ENCODE data around the gene NPAS3.

Gene NPAS3

DNA sequence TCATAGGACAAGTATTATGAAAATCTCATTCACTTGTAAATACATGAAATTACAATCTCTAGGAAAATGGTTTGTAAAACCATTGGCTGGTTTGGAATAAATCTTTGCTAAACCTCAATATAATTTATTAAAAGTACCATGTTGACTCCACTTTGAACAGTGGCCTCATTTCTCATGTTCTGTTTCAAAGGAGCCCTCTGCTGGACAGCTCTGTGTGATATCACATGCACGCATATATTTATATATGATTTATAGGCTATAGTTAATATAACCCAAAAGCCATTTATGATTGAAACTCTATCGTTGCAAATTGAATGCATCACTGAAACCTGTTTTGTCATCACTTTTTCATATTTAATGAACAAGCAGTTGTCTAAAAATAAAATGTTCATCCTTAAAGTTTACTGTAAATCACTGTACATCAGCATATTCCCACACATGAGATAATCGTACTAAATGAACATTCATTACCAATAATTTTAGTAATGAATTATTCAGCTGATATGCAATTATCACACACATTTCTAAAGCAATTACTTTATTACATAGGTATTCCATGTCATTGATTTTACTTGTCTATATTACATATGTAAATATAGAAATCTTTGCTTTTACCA, 493.8 kb downstream of the NPAS3 start:
- Histone ChIP-seq H2BK120ac (ENCODE audit: insufficient read depth, low read length, poor library complexity) (no peak overlapping the region), H4K12ac (ENCODE audit: low read depth, low read length) (no peak overlapping the region), H3K4me1 (ENCODE audit: control insufficient read depth in 1 of 2, insufficient read depth in 2 of 2, low read length in 2 of 2) (no peaks in the 10 kb centered on the region), H2AFZ (ENCODE audit: insufficient read depth, low read length, poor library complexity) (no peak overlapping the region), H3K4ac (ENCODE audit: low read depth, low read length) (no peak overlapping the region), H3K4me3 (ENCODE audit: low read depth, low read length) (no peak overlapping the region), H3K27ac (ENCODE audit: low read depth, low read length) (no peak overlapping the region), H2AK5ac (ENCODE audit: low read length) (no peak overlapping the region), H3K27me3 (ENCODE audit: insufficient read depth, low read length) (no peaks in the 10 kb centered on the region), H2BK5ac (ENCODE audit: low read depth, low read length, poor library complexity) (no peak overlapping the region), H4K8ac (ENCODE audit: low read depth, low read length) (no peak overlapping the region), H3K79me1 (ENCODE audit: low read length) (no peaks in the 10 kb centered on the region), H3K23ac (ENCODE audit: low read length) (no peak overlapping the region), H2BK12ac (ENCODE audit: low read length) (no peak overlapping the region), H3K4me2 (ENCODE audit: low read length) (no peak overlapping the region), H3K79me2 (ENCODE audit: control insufficient read depth, insufficient read depth, low read length, poor library complexity) (no peaks in the 10 kb centered on the region), H3K18ac (ENCODE audit: low read length) (no peak overlapping the region), H3K9ac (ENCODE audit: low read length) (no peak overlapping the region), H3K9me3 (ENCODE audit: insufficient read depth, low read depth, low read length) (no peaks in the 10 kb centered on the region), H3K14ac (ENCODE audit: low read length) (no peak overlapping the region), H4K91ac (ENCODE audit: low read depth, low read length) (no peak overlapping the region), H3K36me3 (ENCODE audit: control insufficient read depth in 1 of 2, insufficient read depth in 2 of 2, low read length in 2 of 2) (no peaks in the 10 kb centered on the region)
- no CpG with 5 or more reads among the region's 3 CpGs for WGBS (ENCODE audit: extremely low coverage, insufficient coverage, insufficient read length)
- DNase-seq: peak in 1 of 2 donors; percentile 54

DNA sequence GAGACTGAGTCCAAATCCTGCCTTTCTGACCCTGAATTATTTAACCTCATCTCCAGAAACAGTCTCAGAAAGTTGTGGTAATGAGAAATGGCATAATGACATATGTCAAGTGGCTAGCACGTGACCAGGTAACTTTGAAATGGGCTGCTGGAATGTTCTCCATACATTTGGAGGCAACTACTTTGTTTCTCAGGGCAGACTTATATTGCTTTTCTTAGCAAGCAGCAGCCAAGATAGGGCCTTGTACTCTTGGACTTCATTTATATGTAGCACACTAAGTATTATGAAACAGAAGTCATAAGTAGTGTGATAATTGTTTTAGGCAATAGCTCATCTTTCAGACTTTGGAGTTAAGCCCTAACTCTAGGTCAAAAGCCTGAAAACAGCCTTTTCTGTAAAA, 494.7 kb downstream of the NPAS3 start:
- H2BK12ac ChIP-seq (ENCODE audit: low read length): no peak overlapping the region
- H4K12ac ChIP-seq (ENCODE audit: low read depth, low read length): no peak overlapping the region
- H2AK5ac ChIP-seq (ENCODE audit: low read length): no peak overlapping the region
- H3K4me1 ChIP-seq (ENCODE audit: control insufficient read depth in 1 of 2, insufficient read depth in 2 of 2, low read length in 2 of 2): no peaks in the 10 kb centered on the region
- no peak overlapping the region for H3K14ac ChIP-seq (ENCODE audit: low read length)
- no peaks in the 10 kb centered on the region for H3K9me3 ChIP-seq (ENCODE audit: insufficient read depth, low read depth, low read length)
- no peak overlapping the region for H2BK5ac ChIP-seq (ENCODE audit: low read depth, low read length, poor library complexity)
- H2BK120ac ChIP-seq (ENCODE audit: insufficient read depth, low read length, poor library complexity): no peak overlapping the region
- H3K27me3 ChIP-seq (ENCODE audit: insufficient read depth, low read length): no peaks in the 10 kb centered on the region
- no peak overlapping the region for H3K9ac ChIP-seq (ENCODE audit: low read length)
- no peak overlapping the region for H3K4ac ChIP-seq (ENCODE audit: low read depth, low read length)
- H3K27ac ChIP-seq (ENCODE audit: low read depth, low read length): no peak overlapping the region
- no peak overlapping the region for H2AFZ ChIP-seq (ENCODE audit: insufficient read depth, low read length, poor library complexity)
- H4K91ac ChIP-seq (ENCODE audit: low read depth, low read length): no peak overlapping the region
- H3K36me3 ChIP-seq (ENCODE audit: control insufficient read depth in 1 of 2, insufficient read depth in 2 of 2, low read length in 2 of 2): no peaks in the 10 kb centered on the region
- H4K8ac ChIP-seq (ENCODE audit: low read depth, low read length): no peak overlapping the region
- H3K79me2 ChIP-seq (ENCODE audit: control insufficient read depth, insufficient read depth, low read length, poor library complexity): no peaks in the 10 kb centered on the region
- no peak for DNase-seq
- H3K4me2 ChIP-seq (ENCODE audit: low read length): no peak overlapping the region
- H3K18ac ChIP-seq (ENCODE audit: low read length): no peak overlapping the region
- H3K79me1 ChIP-seq (ENCODE audit: low read length): no peaks in the 10 kb centered on the region
- no peak overlapping the region for H3K4me3 ChIP-seq (ENCODE audit: low read depth, low read length)
- no CpG with 5 or more reads among the region's 1 CpG for WGBS (ENCODE audit: extremely low coverage, insufficient coverage, insufficient read length)
- no peak overlapping the region for H3K23ac ChIP-seq (ENCODE audit: low read length)

DNA sequence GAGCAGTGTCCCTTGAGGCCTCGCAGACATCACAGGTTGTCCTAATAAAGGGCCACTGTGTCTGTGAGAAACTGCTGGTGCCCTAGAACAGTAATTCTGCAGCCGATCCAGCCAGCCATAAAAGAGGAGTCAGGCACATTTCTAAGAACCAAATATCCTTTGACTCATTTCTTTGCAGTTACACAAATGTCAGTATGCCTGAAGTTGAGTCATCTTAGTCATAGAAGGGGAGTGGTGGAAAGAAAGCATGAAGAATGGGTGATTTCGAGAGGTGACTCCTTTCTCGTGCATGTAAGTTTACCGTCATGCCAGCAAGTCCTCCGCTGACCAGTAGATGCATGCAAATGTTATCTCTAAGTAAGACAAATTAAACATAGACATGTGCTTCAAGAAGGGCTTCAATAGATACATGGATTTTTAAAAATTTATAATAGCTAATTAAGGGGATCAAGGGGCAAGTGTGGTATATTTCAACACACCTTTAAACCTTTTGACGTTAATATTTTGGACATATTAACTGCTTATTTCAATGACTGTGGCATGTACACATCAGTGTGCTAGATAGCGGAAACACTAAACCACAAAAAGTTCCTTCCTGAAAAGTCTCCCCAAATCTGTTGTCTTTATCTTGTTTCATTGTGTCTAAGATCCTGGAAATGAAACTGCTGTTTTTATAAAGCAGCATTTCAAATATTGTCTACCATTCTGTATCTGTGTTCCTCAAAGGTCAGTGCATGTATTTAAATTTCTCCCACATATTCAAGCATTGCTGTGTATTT, 497.4 kb downstream of the NPAS3 start:
- H4K91ac ChIP-seq (ENCODE audit: low read depth, low read length): no peak overlapping the region
- no peak overlapping the region for H4K12ac ChIP-seq (ENCODE audit: low read depth, low read length)
- no peak overlapping the region for H2BK120ac ChIP-seq (ENCODE audit: insufficient read depth, low read length, poor library complexity)
- H3K4me2 ChIP-seq (ENCODE audit: low read length): no peak overlapping the region
- no peaks in the 10 kb centered on the region for H3K79me2 ChIP-seq (ENCODE audit: control insufficient read depth, insufficient read depth, low read length, poor library complexity)
- H3K79me1 ChIP-seq (ENCODE audit: low read length): no peaks in the 10 kb centered on the region
- peak; percentile 58 to 88 for DNase-seq
- H3K9ac ChIP-seq (ENCODE audit: low read length): no peak overlapping the region
- no peaks in the 10 kb centered on the region for H3K36me3 ChIP-seq (ENCODE audit: control insufficient read depth in 1 of 2, insufficient read depth in 2 of 2, low read length in 2 of 2)
- H2BK12ac ChIP-seq (ENCODE audit: low read length): no peak overlapping the region
- H4K8ac ChIP-seq (ENCODE audit: low read depth, low read length): no peak overlapping the region
- H2BK5ac ChIP-seq (ENCODE audit: low read depth, low read length, poor library complexity): no peak overlapping the region
- no peak overlapping the region for H3K23ac ChIP-seq (ENCODE audit: low read length)
- H3K18ac ChIP-seq (ENCODE audit: low read length): no peak overlapping the region
- no CpG with 5 or more reads among the region's 8 CpGs for WGBS (ENCODE audit: extremely low coverage, insufficient coverage, insufficient read length)
- H3K9me3 ChIP-seq (ENCODE audit: insufficient read depth, low read depth, low read length): no peaks in the 10 kb centered on the region
- H3K27ac ChIP-seq (ENCODE audit: low read depth, low read length): no peak overlapping the region
- no peaks in the 10 kb centered on the region for H3K27me3 ChIP-seq (ENCODE audit: insufficient read depth, low read length)
- no peak overlapping the region for H3K4me3 ChIP-seq (ENCODE audit: low read depth, low read length)
- H2AFZ ChIP-seq (ENCODE audit: insufficient read depth, low read length, poor library complexity): no peak overlapping the region
- H2AK5ac ChIP-seq (ENCODE audit: low read length): no peak overlapping the region
- H3K4me1 ChIP-seq (ENCODE audit: control insufficient read depth in 1 of 2, insufficient read depth in 2 of 2, low read length in 2 of 2): no peaks in the 10 kb centered on the region
- H3K14ac ChIP-seq (ENCODE audit: low read length): no peak overlapping the region
- H3K4ac ChIP-seq (ENCODE audit: low read depth, low read length): no peak overlapping the region

DNA sequence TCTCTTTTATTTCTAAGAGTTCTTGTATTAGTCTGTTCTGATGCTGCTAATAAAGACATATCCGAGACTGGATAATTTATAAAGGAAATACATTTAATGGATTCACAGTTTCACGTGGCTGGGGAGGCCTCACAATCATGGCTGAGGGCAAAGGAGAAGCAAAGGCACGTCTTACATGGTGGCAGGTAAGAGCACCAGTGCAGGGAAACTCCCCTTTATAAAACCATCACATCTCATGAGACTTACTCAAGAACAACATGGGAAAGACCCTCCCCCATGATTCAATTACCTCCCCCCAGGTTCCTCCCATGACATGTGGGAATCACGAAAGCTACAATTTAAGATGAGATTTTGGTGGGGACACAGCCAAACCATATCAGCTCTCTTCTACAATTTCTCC, 503.0 kb downstream of the NPAS3 start:
- no peak overlapping the region for H3K18ac ChIP-seq (ENCODE audit: low read length)
- H3K9me3 ChIP-seq (ENCODE audit: insufficient read depth, low read depth, low read length): no peaks in the 10 kb centered on the region
- no peak overlapping the region for H3K23ac ChIP-seq (ENCODE audit: low read length)
- H3K4me3 ChIP-seq (ENCODE audit: low read depth, low read length): no peak overlapping the region
- no peak for DNase-seq
- H2BK5ac ChIP-seq (ENCODE audit: low read depth, low read length, poor library complexity): no peak overlapping the region
- no peaks in the 10 kb centered on the region for H3K27me3 ChIP-seq (ENCODE audit: insufficient read depth, low read length)
- no peak overlapping the region for H2BK120ac ChIP-seq (ENCODE audit: insufficient read depth, low read length, poor library complexity)
- H4K91ac ChIP-seq (ENCODE audit: low read depth, low read length): no peak overlapping the region
- H4K12ac ChIP-seq (ENCODE audit: low read depth, low read length): no peak overlapping the region
- peaks cover 1% of the 10 kb centered on the region for H3K79me2 ChIP-seq (ENCODE audit: control insufficient read depth, insufficient read depth, low read length, poor library complexity)
- H3K14ac ChIP-seq (ENCODE audit: low read length): no peak overlapping the region
- WGBS (ENCODE audit: extremely low coverage, insufficient coverage, insufficient read length): no CpG with 5 or more reads among the region's 4 CpGs
- no peak overlapping the region for H3K4ac ChIP-seq (ENCODE audit: low read depth, low read length)
- H3K36me3 ChIP-seq (ENCODE audit: control insufficient read depth in 1 of 2, insufficient read depth in 2 of 2, low read length in 2 of 2): no peaks in the 10 kb centered on the region
- H4K8ac ChIP-seq (ENCODE audit: low read depth, low read length): no peak overlapping the region
- no peak overlapping the region for H3K9ac ChIP-seq (ENCODE audit: low read length)
- no peaks in the 10 kb centered on the region for H3K4me1 ChIP-seq (ENCODE audit: control insufficient read depth in 1 of 2, insufficient read depth in 2 of 2, low read length in 2 of 2)
- H3K79me1 ChIP-seq (ENCODE audit: low read length): no peaks in the 10 kb centered on the region
- no peak overlapping the region for H3K27ac ChIP-seq (ENCODE audit: low read depth, low read length)
- no peak overlapping the region for H2BK12ac ChIP-seq (ENCODE audit: low read length)
- H2AFZ ChIP-seq (ENCODE audit: insufficient read depth, low read length, poor library complexity): no peak overlapping the region
- H2AK5ac ChIP-seq (ENCODE audit: low read length): no peak overlapping the region
- H3K4me2 ChIP-seq (ENCODE audit: low read length): no peak overlapping the region

Data from trophoblast cell (in vitro differentiated cells and primary cell).